Hematopoietic multipotent progenitor cell treated with erythropoietin and hydrocortisone succinate and interleukin-3 and kit ligand, for 6 days (in vitro differentiated cells): Measurements from ENCODE around the gene LZTR1.
"Not testable (repeated sequence)": the region's sequence is repeated elsewhere in the genome, so short reads cannot be mapped to it uniquely, and the experiment has no call there.

ENCODE experiments used
- DNase-seq: peaks from one replicate; pipeline ENCODE4 v3.0.0-alpha.2; 2015

The LZTR1 gene

GRCh38 chr22:20998411-20999336 is 16.6 kb downstream of the LZTR1 start:
- no peak for DNase-seq

DNA sequence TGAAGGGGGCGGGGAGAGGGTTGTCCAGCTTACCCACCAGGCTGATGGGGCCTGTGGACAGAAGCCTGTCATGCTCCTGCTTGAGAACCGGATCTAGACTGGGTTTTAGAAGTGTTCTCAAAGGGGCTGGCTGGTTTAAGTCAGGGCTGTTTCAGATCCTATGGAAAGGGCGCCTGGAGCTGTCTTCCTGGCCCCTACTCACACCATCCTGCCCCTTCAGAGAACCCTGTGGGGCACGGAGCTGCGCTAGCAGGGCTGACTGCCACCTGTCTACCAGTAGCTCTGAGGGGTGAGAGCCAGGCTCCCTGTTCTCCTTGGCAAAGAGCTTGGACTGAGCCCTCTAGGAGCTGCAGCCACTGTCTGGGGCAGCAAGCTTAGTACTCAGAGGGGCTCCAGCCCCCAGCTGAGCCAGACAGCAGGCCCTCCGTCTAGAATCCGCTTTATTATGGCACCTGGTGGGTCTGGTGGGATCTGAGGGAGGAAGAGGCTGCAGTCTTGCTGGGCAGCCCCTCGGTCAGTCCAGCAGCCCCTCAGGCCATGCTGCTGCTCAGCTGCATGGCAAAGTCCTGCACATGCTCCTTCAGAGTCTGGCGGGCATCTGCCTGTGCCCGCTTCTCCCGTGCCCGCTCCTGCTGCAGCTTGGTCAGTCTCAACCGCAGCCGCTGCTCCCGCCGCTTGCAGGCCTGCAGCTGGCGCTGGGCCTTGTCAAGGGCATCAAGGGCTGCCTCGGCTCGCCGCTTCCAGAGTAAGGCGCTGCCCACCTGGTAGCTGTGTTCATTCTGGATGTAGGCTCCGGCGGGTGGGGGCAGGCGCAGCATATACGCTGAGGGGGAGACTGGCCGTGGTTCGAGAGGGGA is 17.5 kb downstream of the LZTR1 start:
- DNase-seq = no peak

GRCh38 chr22:21000207-21000986 is 18.3 kb downstream of the LZTR1 start:
- no peak for DNase-seq

DNA sequence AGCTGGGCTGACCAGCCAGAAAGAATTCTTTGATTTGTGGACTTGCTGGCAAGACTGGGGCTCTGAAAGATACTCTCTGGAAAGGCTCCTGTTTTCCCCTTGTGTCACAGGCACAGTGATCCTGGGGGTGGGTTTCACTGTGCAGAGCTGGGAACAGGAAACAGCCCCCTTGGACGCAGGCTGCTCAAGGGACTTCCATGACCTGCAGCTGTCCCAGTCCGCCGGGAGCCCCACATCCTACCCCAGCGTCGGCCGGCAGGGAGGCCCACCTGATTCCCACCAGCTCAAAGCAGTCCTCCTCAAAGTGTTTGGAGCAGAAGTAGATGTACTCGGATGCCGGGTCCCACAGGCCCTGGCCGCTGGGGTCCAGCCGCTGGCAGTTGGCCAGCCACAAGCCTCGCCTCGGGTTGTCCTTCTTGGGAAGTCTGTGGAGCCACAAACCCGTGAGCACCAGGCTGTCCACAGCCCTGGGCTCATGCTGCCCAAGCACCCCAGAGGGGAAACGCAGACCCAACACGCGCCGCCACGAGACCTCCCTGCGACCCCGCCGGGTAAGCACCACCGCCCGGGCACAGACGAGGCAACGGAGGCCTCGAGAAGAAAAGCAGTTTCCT is 19.0 kb downstream of the LZTR1 start:
- DNase-seq = no peak

DNA sequence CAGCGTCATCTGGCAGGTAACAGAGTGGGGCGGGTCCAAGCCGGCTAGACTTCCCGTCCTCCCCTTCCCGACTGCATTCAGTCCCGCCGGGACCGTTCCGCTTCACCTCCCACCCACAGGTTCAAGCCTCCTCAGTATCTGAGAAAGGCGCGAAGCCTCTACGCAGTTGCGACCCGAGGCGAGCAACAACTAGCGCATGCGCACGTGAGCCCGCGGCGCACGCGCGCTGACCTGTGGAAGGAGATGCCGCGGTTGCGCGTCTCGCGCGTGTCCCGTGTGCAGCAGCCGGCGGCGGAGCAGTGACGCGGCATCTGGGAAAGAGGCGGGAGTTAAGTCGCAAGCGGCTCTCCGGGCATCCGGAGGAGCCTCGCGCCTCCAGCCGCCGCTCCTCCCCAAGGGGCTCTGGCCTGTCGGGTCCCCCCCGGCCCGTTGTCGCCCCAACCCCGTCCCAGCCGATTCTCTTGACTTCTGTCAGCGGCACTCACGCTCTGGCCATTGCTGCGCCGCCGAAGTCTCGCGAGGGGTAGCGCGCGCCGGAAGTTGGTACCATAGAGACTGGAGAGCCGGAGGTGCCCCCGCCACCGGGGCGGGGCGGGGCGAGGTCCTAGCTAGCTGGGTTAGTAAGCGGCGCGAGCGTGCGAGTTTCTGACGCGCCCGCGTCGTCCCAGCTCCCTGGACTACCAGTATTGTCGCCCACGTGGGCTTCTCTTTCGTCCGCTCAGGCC is 19.7 kb downstream of the LZTR1 start, which contains the start of gene THAP7:
TSS of gene THAP7 (minus strand) at position 518 of the 725 bp plus-strand sequence. CDS start at position 311, 207 bp downstream.
- DNase-seq = peak; percentile 97

- DNase-seq = peak; percentile 38
Measured at GRCh38 chr22:21003782-21004181, 21.7 kb downstream of the LZTR1 start.

DNA sequence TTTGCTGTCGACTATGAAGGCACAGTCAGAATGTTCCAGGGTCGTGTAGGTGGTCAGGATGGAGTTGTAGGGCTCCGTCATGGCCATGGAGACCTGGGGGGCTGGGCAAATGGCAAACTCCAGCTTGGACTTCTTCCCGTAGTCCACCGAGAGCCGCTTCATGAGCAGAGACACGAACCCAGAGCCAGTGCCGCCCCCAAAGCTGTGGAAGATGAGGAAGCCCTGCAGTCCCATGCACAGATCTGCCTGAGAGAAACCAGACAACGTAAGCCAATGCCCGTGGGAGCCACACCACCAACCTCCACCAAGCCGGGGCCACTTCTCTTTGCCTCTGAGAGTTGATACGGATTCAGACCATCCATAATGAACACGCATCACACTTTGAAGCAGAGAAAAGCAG is 27.1 kb downstream of the LZTR1 start:
- not testable (repeated sequence) for DNase-seq

DNA sequence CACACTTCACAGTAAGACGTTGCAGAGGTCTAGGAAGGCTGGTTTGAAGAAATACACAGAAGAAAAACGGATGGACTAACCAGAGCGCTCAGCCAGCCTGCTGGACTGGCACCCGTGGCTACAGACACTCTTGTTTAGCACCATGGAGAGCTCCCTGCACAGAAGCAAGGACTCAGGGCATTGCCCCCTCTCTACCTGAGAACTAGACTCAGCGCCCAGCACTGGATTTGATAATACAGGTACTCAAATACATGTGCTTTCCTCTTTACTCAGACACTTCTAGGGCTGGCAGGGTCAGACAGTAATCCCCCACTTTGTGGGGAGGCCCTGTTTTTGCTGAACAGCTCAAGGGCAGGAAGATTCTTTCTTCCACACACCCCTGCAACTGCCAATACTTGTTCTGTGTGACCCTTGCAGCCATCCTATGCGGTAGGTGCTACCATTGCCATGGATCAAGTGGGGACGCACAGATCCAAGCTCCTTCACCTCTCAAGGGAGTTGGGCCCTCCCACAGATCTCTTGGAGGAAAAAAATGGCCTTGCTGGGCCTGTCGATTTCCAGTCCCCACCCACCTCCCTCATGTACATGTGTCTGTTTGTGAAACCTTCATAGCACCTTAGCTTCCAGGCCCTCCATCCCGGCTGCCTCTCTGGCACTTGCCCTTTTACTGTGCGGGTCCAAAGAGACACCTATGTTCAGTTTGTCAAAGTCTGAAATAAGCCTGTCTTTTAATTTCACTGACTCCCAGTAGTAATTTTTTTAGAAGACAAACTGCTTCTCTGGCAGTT is 27.7 kb downstream of the LZTR1 start:
- peak; percentile 82 for DNase-seq

- no peak for DNase-seq
Measured at GRCh38 chr22:21010426-21011113, 28.5 kb downstream of the LZTR1 start.

DNA sequence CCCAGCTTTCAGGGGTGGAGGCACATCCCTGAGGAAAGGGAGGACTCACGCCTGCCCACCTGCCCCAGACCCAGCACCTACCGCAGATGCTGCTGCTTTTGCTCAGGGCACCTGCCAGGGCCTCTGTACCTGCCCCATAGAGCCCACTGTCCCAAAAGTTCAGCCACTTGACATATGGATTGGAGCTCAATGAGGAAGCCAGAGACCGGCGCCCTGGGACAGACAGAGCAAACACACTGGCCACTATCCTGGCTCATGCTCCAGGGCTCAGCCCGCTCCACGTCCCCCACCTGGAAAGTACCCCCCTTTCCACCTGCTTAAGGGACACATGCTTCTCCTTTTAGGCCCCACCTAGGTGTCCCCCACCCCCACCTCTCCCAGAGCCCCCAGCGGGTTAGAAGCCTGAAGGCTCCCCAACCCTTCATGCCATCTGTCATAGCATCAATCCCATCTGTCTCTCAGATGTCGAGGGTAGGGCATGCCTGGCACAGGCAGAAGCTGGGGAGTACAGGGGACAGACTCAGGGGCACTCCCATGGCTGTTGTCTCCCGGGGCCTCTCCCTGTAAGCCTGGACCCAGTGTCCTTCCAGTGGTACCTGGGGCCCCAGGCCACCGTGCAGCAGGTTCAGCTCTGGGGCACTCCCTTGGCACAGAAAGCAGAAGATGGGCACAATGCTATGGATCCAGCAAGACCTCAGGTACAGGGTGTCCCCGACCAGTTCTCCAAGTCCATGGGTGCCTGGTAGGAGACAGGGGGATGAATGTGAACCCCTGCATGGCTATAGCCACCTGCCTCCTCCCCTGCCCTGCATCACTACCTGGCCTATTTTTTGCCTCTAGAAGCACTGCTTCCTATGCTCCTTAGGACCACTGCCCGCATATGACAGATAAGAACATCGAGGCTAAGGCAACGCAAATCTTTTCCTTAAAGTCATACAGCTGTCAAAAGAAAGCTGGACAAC is 30.6 kb downstream of the LZTR1 start:
- no peak for DNase-seq

GRCh38 chr22:21013657-21014201 is 31.6 kb downstream of the LZTR1 start:
- DNase-seq = no peak

- peak; percentile 96 for DNase-seq
Measured at GRCh38 chr22:21014202-21014725, 32.2 kb downstream of the LZTR1 start.

- DNase-seq = peak; percentile 88
Measured at GRCh38 chr22:21014726-21015465, 32.8 kb downstream of the LZTR1 start, which contains the start of gene P2RX6. P2RX6 (plus strand) TSS chr22:21015165; CDS start chr22:21015175, 10 bp downstream.

- DNase-seq = no peak
Measured at GRCh38 chr22:21015466-21016006, 33.4 kb downstream of the LZTR1 start.

DNA sequence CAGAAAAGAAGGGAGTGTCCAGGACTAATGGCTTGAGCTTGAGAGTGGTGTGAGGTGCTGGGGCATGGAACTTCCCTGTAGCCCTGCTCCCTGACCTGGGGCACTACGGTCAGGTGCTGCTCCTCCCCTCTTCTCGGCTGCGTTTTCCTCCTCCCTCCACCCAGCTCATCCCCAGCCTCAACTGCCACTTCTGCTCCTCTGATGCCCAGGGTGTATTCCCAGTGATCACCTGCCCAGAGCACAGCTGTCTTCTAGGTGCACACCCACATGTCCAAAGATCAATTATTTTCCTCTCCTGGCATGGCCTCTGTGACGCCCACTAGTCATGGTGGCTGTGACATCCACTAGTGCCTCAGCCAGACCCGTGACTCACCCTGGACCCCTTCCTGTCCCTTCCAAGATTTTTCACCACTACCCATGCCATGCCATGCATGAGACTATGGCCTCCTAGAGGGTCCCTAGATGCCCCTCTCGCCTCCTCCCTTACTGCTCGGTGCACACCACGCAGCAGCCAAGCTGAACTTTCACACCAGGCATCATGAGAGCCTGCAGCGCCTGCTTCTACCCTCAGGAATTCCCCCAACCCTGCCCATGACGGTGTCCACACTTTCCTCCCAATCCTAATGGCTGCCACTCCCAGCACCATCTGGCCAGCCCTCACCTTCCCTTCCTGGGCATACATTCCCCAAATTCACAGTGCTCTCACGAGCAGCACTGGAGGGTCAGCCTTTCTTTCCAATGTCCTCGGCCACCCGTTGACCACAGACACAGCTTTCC is 34.7 kb downstream of the LZTR1 start:
- DNase-seq = no peak

GRCh38 chr22:21018314-21018713 is 36.2 kb downstream of the LZTR1 start:
- no peak for DNase-seq
